Psoas muscle (tissue), 8 donors: ENCODE results near the gene ATP13A5. TPM values are rescaled to one million over a fixed set of nuclear protein-coding genes. Genes with fewer than 3 reads are reported as not detected.

Source experiments
- ATAC-seq, 4 donors: fragments of 200-7000 bp; cut with Tn5 transposase; one replicate each; pipeline ENCODE4 v1.9.1; 2020; ENCODE audit warnings: moderate library complexity in 3 of 4, mild to moderate bottlenecking in 2 of 4
- DNase-seq, 2 donors: peaks; one replicate each; pipeline ENCODE4 v3.0.0-alpha.2; 2020
- H3K27ac ChIP-seq: fragments of 200-600 bp; one replicate; pipeline ENCODE4 v1.8.0; 2022
- H3K27me3 ChIP-seq, 3 donors: fragments of 200-600 bp in 1 of 3; one replicate each; pipeline versions ENCODE4 v1.6.1 to v1.8.0; 2013 to 2022; ENCODE audit warnings: low read length in 2 of 3, mild to moderate bottlenecking in 2 of 3, moderate library complexity in 1 of 3; ENCODE audit not compliant: insufficient read depth in 3 of 3
- H3K36me3 ChIP-seq, 2 donors: fragments of 200-600 bp in 1 of 2; one replicate each; pipeline versions ENCODE4 v1.6.1 to v1.8.0; 2013 to 2022; ENCODE audit warnings: low read depth in 1 of 2, mild to moderate bottlenecking in 1 of 2, moderate library complexity in 1 of 2; ENCODE audit not compliant: insufficient read depth in 1 of 2
- H3K4me1 ChIP-seq: fragments of 200-600 bp; one replicate; pipeline ENCODE4 v1.8.0; 2022
- H3K4me3 ChIP-seq: fragments of 200-600 bp; one replicate; pipeline ENCODE4 v1.8.0; 2022; ENCODE audit warnings: mild to moderate bottlenecking
- H3K9me3 ChIP-seq: fragments of 200-600 bp; one replicate; pipeline ENCODE4 v1.8.0; 2022
- WGBS, 3 donors: extraction: QIAGEN DNeasy Blood & Tissue Kit; methylation state at CpG; one replicate each; pipeline versions ENCODE4 v1.1.6 to v1.1.7; 2013; 5-methylcytosine and 5-hydroxymethylcytosine counted together
- intact Hi-C, 2 donors: fragments of 100-400 bp; cut with DNase I; formaldehyde crosslinking; loops; one replicate each; pipeline versions ENCODE4 v1.11.0 to v1.14.2; 2022
- polyA plus RNA-seq, 3 donors: library from polyadenylated mRNA; stranded (reverse); fragments of 200-250 nt; gene quantifications; one replicate each; pipeline ENCODE4 v1.2.3, GENCODE V29; 2013
- total RNA-seq, 4 donors: library from RNA; stranded (reverse); fragmentation: NEBNext Ultra II Directional in 2 of 4; extraction: Animal tissue kit (Norgen Biotek cat#: 25700) in 2 of 4; gene quantifications; one replicate each; pipeline versions ENCODE4 v1.2.1 to v1.2.4, GENCODE V29; 2021 to 2023
- TF ChIP-seq, protein P1 (sequence below): fragments of 200-600 bp; IDR thresholded peaks from one replicate; pipeline ENCODE4 v1.8.0; 2022; ENCODE audit warnings: antibody characterized with exemption
- donor health status: healthy with polysubstance abuse.
- donor health status: DM: no; HTN: no; CAD: no; lungs with moderate emphysema.
- donor health status: Bipolar disorder and iron deficiency.
- donor health status: healthy.
- donor health status: DM: yes; HTN: yes; CAD: no.
- donor health status: DM: no; HTN: no; CAD: no.
- donor health status: DM: no; HTN: no; CAD: no.
- donor health status: DM: yes; HTN: yes; CAD: no.

ATP13A5 gene
- total and polyA plus RNA-seq, 7 donors, result 0.07 TPM; not detected in 6

DNA sequence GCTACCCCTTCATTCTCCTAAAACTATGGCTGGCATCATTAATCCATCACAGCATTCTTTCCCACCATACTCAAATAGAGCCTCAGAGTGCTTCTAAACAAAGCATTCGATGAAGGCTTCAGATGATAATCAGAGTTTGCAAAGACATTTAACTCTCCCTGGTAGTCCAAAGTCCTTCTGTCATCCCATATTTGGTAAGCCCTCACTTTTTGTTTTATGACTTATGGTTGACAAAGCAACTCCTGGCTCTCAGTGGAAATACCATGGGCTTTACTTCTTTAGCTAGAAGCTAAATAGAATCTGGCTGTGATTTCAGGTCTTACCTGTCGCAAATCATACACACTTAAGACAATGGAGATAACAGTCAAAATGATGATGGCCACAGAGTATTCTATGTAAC, 27.8 kb downstream of the ATP13A5 start:
- no peak for ATAC-seq
- peaks cover 6% of the 10 kb centered on the region for H3K4me1 ChIP-seq
- H3K4me3 ChIP-seq, result no peak overlapping the region
- no peak overlapping the region for H3K27ac ChIP-seq
- WGBS, 3 donors, result 68 to 88% (median 87%) methylated on average over 2 of the region's 2 CpGs
- H3K27me3 ChIP-seq, result peaks cover 0 to 2% (median 0%) of the 10 kb centered on the region in 3 donors
- no peaks in the 10 kb centered on the region for H3K9me3 ChIP-seq
- DNase-seq, result no peak
- no peaks in the 10 kb centered on the region for H3K36me3 ChIP-seq
- TF ChIP-seq, protein P1, sequence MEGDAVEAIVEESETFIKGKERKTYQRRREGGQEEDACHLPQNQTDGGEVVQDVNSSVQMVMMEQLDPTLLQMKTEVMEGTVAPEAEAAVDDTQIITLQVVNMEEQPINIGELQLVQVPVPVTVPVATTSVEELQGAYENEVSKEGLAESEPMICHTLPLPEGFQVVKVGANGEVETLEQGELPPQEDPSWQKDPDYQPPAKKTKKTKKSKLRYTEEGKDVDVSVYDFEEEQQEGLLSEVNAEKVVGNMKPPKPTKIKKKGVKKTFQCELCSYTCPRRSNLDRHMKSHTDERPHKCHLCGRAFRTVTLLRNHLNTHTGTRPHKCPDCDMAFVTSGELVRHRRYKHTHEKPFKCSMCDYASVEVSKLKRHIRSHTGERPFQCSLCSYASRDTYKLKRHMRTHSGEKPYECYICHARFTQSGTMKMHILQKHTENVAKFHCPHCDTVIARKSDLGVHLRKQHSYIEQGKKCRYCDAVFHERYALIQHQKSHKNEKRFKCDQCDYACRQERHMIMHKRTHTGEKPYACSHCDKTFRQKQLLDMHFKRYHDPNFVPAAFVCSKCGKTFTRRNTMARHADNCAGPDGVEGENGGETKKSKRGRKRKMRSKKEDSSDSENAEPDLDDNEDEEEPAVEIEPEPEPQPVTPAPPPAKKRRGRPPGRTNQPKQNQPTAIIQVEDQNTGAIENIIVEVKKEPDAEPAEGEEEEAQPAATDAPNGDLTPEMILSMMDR, result no peak
- intact Hi-C loops, result no loop called here

GRCh38 chr3:193348686-193349085, 29.9 kb downstream of the ATP13A5 start:
- H3K36me3 ChIP-seq, result no peaks in the 10 kb centered on the region
- no peak overlapping the region for H3K4me3 ChIP-seq
- intact Hi-C loops, result no loop called here
- DNase-seq (no peak), ATAC-seq (no peak)
- TF ChIP-seq, protein P1, result no peak
- no peak overlapping the region for H3K27ac ChIP-seq
- no peaks in the 10 kb centered on the region for H3K9me3 ChIP-seq
- H3K4me1 ChIP-seq, result peaks cover 6% of the 10 kb centered on the region
- H3K27me3 ChIP-seq, result peaks cover 0 to 2% (median 0%) of the 10 kb centered on the region in 3 donors
- WGBS, 3 donors, result 63 to 96% (median 78%) methylated on average over 3 of the region's 3 CpGs

- TF ChIP-seq, protein P1, result no peak
- 36 to 45% (median 37%) methylated on average over 11 of the region's 11 CpGs for WGBS, 3 donors
- no peak for DNase-seq
- ATAC-seq, result no peak
- H3K27me3 ChIP-seq, result peaks cover 0 to 2% (median 0%) of the 10 kb centered on the region in 3 donors
- intact Hi-C loops, result no loop called here
- H3K27ac ChIP-seq, result no peak overlapping the region
- no peaks in the 10 kb centered on the region for H3K36me3 ChIP-seq
- no peak overlapping the region for H3K4me3 ChIP-seq
- H3K4me1 ChIP-seq, result peaks cover 6% of the 10 kb centered on the region
- H3K9me3 ChIP-seq, result no peaks in the 10 kb centered on the region
Measured at GRCh38 chr3:193347521-193348501, 30.7 kb downstream of the ATP13A5 start.

DNA sequence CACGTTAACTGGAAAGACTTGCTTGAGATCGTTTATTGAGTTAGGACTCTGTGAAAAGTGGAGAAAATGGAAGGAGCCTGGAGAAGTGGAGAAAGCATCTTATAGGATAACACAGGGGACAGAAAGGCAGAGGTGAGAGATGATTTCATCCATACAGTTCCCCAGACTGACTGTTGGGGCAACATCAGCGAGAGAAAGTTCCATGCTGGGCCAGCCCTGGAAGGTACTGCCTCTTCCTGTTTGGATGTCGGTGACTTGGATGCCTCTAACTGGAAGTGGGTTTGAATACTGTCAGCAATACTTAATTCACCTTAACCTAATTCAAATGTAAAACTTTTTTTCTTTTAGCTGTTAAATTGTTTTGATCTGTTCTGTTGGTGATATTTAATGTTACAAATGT, 32.3 kb downstream of the ATP13A5 start:
- TF ChIP-seq, protein P1, result no peak
- Histone ChIP-seq H3K36me3 (no peaks in the 10 kb centered on the region), H3K4me1 (no peaks in the 10 kb centered on the region), H3K27me3 (peaks cover 0 to 2% (median 0%) of the 10 kb centered on the region in 3 donors), H3K27ac (no peak overlapping the region), H3K9me3 (no peaks in the 10 kb centered on the region), H3K4me3 (no peak overlapping the region)
- 77 to 83% (median 78%) methylated on average over 4 of the region's 4 CpGs for WGBS, 3 donors
- ATAC-seq (no peak), DNase-seq (no peak)
- intact Hi-C loops, result no loop called here
